ENCODE results near the gene LFNG.

LFNG gene

DNA sequence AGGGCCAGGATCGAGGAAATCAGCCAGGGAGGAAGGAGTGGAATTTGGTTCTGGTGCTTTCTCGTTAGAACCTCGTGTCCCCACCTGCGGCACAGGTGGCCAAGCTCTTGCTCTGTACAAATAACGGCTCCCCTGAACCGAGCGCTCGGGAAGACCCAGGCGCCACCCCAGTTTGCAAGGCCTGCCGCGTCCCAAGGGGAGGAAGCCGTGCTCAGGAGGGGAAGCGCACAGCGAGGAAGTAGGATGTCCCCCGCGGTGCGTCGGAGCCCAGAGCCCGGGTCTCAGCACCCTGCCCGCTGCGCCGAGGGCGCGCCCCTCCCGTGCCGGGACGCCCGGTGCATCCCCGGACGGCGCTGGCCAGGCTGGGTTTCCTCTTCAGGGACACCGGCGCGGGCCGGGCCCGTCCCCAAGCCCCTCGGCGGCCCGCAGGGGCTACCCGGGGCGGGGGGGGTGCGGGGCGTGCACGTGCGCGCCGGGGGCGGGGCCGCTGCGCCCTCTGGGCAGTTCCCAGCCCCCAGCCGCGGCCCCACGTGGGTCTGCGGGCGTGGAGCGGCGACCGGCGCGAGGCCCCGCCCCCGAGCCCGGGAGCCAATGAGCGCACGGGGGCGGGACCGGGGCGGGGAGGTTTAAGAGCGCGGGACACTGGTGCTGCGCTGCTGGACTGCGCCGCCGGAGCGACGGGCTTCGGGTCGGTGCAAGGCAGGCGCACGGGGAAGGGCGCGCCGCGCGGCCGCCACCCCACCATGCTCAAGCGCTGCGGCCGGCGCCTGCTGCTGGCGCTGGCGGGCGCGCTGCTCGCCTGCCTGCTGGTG is at the start of gene LFNG:
LFNG (plus strand) TSS at position 656 of the 812 bp plus-strand sequence; CDS start at position 744, 88 bp downstream.
- peak; percentile 95 for DNase-seq

DNA sequence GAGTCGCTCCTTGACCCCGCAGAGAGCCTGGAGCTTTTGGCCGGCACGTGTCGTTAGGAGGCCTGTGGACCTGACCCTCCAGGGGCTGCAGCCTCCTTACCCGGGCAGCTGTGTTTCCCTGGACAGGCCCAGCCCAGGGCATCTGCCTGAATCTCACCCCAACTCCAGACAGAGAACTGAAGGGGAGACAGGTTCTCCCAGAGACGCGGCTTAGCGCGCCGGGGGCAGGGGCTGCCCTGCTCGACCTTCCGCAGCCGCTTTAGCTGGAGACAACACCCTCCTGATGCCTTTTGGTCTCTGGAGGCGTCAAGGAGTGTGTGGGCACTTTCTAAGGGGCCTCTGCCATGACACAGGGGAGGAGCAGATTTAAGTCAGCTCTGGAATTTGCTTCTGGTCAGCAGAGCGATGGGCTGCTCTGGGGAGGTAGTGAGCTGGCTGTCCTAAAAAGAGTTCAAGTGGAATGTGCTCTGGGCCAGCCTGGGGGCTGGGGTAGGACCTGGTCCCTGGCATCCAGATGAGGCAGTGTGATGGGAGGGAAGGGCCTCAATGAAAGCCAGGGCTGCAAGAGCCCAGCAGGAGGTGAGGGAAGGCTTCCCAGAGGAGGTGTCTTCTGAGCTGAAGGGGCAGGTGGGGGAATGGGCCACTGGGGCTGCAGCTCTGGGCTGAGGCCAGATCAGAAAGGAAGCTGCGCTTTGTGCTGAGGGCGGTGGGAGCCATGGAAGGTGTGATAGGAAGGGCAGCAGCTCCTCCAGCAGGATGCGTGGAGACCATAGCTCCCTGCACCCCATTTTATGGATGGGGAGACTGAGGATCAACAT is 49.2 kb upstream of the LFNG start:
- DNase-seq: no peak

- DNase-seq: no peak
These were observed 48.6 kb upstream of the LFNG start for GRCh38 chr7:2471022-2471329.

DNA sequence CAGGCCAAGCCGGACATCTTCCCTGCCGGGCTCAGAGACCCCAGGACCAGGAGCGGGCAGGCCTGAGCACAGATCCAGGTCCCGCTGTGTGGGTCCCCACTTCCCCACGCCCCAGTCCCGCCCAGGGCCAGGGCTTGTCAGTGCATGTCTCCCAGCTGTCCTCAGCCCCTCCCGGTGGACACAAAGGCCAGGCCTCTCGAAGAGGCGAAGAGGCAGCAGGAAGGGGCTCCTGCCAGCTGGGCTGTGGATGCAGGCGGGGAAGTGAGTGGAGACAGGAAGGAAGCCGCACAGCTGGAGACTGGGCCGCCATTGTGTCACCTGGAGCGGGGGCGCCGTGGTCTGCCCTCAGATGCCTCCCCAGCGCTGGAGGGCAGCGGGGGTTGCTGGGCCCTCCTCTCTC is 48.2 kb upstream of the LFNG start:
- DNase-seq: no peak

GRCh38 chr7:2472739-2473138 is 46.8 kb upstream of the LFNG start:
- DNase-seq: no peak

DNA sequence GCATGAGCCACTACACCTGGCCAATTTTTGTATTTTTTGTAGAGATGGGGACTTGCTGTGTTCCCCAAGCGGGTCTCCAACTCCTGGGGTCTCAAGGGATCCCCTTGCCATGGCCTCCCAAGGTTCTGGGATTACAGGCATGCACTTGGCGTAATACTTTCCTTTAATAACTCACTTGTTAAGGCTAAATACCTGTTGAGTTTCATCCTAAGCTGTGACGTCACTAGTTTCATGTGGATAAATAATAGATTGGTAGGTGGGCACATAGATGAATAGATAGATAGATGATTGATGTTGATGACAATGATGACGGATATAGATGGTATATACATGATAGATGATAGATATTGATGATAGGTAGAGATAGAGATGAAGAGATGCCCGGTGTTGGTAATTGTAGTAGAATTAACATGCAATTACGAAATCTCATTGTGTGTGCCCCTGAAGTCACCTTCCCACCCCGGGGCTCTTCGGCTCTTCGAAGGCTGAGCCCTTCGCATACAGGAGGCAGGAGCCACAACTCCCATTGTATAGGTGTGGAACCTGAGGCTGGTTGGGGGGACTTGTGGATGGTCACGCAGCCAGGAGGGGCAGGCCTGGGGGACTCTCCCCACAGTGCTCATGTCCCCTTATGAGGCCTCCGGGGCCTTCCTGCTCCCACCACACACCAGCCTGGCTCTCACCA is 45.9 kb upstream of the LFNG start:
- DNase-seq: no peak

DNA sequence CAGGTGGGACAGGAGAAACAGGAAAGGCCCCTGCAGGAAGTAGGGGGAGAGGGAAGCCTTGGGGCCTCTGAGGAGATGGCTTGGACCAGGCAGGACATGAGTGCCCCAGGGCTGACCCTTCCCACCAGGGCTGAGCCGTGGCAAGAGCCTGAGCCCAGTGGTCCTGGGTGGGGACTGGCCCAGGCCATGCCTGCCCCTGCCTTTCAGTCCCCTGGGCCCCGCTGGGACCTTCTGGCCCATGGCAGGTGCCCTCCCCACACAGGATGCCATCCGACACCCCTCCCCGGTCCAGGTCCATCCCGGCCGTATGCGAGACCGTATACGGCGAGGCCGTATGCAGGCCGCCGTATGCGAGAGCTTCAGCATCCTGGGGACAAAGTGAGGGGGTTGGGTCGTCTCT is 45.4 kb upstream of the LFNG start:
- no peak for DNase-seq

DNA sequence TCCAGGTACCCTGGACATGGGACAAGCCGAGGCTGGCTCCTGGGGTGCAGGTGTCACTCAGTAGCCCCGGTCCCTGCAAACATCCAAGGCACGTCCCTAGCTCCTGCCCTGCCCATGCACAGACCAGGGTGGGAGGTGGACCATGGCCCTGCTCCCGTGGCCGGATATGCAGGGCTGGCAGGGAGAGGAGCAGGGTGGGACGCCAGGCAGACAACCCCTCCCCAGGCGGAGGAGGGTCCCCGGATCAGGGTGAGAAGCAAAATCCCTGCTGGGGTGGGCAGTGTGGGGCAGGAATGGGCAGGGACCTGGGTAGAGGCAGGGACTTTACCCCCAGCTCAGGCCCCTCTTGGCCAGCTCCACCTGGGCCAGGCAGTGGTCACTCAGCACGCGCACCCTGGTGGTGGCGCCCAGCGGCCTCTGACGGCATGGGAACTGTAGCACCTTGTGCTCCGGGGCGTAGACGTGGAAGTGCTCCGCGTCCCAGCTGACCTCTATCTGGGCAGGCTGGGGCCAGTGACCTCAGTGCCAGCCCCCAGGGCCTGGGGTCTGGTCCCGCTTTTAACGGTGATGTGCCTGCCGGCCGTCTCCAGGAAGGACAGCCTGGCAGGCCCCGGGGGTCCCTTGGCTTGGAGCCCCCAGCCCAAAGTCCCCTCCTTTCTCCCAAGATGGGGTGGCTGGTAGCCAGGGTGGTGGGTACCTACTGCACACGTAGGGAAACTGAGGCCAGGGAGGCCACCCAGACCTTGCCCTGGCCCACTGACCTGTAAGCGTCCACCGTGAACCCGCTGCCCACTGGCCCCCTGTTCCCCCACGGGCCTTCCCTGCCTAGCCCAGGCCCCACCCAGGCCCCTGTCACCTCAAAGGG is 44.5 kb upstream of the LFNG start:
- DNase-seq: no peak

- DNase-seq: no peak
These were observed 43.9 kb upstream of the LFNG start for GRCh38 chr7:2475678-2476015.

DNA sequence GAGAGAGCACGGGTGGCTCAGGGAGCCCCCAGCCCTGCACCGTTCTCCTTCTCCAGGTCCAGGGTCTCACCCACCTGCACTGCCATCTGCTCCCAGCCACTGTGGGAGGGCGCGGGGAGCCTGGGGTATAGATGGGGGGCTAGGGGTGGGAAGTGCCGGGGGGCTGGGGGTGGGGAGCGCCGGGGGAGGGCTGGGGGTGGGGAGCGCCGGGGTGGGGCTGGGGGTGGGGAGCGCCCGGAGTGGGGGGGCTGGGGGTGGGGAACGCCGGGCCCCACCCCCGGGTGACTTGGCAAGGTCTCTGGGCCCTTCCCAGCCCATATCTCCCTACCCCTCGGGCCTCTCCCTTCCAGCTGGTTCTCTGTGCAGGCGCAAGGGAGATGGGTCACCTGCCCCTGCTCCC is 43.3 kb upstream of the LFNG start, which contains the start of gene GRIFIN:
GRIFIN (minus strand) TSS at position 101 of the 400 bp plus-strand sequence; CDS start at position 86, 15 bp downstream.
- DNase-seq: no peak

- DNase-seq: no peak
These were observed 42.7 kb upstream of the LFNG start for GRCh38 chr7:2476776-2477446.

GRCh38 chr7:2477447-2478398 is 41.9 kb upstream of the LFNG start:
- DNase-seq: peak; percentile 78

- no peak for DNase-seq
These were observed 41.2 kb upstream of the LFNG start for GRCh38 chr7:2478399-2478785.

DNA sequence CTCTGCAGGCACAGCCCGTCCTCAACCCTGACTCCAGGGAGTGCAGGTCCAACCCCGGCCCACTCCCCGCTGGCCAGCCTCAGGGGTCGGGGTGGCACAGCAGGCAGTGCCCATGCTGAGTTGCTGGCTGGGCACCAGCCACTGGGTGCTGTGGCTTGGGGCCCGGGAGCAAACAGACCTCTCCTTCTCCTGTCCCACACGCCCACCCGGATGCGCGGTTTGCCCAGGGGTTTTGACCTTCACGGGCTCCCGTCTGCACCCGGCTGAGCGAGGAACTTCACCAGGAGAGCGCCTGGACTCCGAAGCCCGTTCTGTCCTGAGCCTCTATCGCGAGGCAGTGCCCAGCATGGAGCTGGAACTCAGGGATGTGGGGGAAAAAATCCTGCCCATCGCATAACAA is 40.8 kb upstream of the LFNG start:
- DNase-seq: no peak

GRCh38 chr7:2479276-2480069 is 40.1 kb upstream of the LFNG start:
- DNase-seq: no peak

DNA sequence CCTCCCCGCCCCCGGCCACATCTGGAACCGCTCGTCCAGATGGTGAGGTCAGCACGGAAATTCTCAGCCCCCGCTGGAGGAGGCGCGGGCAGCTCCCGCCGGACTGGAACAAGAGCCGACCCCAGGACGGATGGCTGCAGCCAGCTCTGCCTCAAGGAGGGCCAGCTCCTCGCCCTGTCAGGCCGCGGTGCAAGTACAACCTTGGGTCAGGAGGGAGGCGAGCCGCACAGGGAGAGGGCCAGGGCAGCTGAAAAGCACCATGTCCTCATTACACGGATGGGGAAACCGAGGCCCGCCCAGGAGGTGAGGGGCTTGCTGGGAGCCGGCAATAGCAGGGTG is 39.5 kb upstream of the LFNG start:
- no peak for DNase-seq

- DNase-seq: no peak
These were observed 38.4 kb upstream of the LFNG start for GRCh38 chr7:2481195-2481594.

DNA sequence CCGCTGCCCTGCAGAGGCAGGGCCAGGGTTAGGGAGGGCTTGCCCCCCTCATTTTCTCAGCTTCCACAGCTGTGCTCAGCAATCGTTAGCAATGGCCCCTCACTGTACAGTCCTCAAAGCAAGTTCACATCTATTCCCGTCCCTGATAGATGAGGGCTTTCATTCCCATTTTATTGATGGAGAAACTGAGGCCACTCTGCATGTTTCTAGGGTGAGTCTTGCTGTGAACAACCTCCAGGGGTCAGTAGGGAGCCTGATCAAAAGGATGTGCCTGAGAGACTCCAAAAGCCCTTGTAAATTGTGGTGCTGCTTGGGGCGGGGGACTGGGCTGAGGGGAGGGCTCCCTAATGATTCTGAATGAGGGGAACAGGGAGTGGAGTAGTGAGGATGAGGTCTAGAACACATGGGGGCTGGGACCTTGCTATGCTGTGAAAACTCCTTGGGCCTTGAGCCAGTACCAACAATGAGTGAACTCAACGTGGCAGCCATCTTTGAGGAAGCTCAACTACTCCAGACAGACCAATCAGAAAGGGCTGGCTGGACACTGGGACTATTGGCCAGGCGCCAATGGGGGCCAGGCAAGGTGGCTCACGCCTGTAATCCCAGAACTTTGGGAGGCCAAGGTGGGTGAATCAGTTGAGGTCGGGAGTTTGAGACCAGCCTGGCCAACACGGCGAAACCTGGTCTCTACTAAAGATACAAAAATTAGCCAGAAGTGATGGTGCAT is 36.7 kb upstream of the LFNG start:
- DNase-seq: no peak

GRCh38 chr7:2483494-2483893 is 36.1 kb upstream of the LFNG start:
- no peak for DNase-seq

DNA sequence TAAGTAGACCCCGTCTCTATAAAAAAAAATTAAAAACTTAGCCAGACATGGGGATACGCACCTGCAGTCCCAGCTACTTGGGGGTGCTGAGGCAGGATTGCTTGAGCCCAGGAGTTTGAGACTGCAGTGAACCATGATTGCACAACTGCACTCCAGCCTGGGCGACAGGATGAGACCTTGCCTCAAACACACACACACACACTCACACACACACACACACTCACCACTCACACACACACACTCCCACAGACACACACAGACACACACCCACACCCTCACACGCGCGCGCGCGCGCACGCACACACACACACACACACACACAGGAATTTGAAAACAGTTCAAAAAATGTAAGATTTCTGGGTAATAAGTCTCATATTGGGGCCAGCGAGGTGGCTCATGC is 34.7 kb upstream of the LFNG start:
- DNase-seq: no peak

All from CD4-positive, alpha-beta T cell treated with Interleukin-17A for 4 hours (primary cell).